GM12873 (cell line): ENCODE results near the gene NGDN.
A peak's percentile ranks its signal among the peaks of the same experiment; 100 is the strongest.

Experiments
- CTCF ChIP-seq: IDR thresholded peaks from 2 replicates; pipeline ENCODE4 v1.5.1; 2012; ENCODE audit warnings: low read depth, mild to moderate bottlenecking, moderate library complexity, low read length, control low read depth; ENCODE audit not compliant: insufficient read depth; ENCODE audit errors: missing control alignments

NGDN gene

GRCh38 chr14:23465261-23465660, 4.2 kb upstream of the NGDN start:
- TF ChIP-seq CTCF: no peak

GRCh38 chr14:23468704-23469126, 788 bp upstream of the NGDN start:
- TF ChIP-seq CTCF: no peak

- TF ChIP-seq CTCF: no peak
These were observed 452 bp downstream of the NGDN start for GRCh38 chr14:23469906-23470403.

GRCh38 chr14:23470947-23471346, 1.4 kb downstream of the NGDN start:
- TF ChIP-seq CTCF: no peak

- TF ChIP-seq CTCF: peak; percentile 65
These were observed 8.7 kb downstream of the NGDN start for GRCh38 chr14:23478109-23478759.

GRCh38 chr14:23481362-23481970, 12.0 kb downstream of the NGDN start:
- no peak for TF ChIP-seq CTCF

- TF ChIP-seq CTCF: peak; percentile 9
These were observed 12.7 kb downstream of the NGDN start for GRCh38 chr14:23481979-23482822.
